Glutamatergic neuron (in vitro differentiated cells): Measurements from ENCODE around the gene REPS2. TPM values are rescaled to one million over a fixed set of nuclear protein-coding genes. Genes with fewer than 3 reads are reported as not detected.

ENCODE experiments used
- DNase-seq: peaks from one replicate; pipeline ENCODE4 v3.0.0; 2022
- H3K27ac Mint-ChIP-seq: one replicate; pipeline ENCODE4 v1.8.0; 2020; ENCODE audit warnings: mild to moderate bottlenecking, mixed read lengths, inconsistent platforms; ENCODE audit not compliant: unreplicated experiment
- H3K27me3 Mint-ChIP-seq: one replicate; pipeline ENCODE4 v1.8.0; 2020; ENCODE audit warnings: mild to moderate bottlenecking, moderate library complexity, mixed read lengths, inconsistent platforms; ENCODE audit not compliant: unreplicated experiment
- H3K36me3 Mint-ChIP-seq: one replicate; pipeline ENCODE4 v1.8.0; 2020; ENCODE audit warnings: mild to moderate bottlenecking, mixed read lengths, inconsistent platforms; ENCODE audit not compliant: unreplicated experiment
- H3K4me1 Mint-ChIP-seq: one replicate; pipeline ENCODE4 v1.8.0; 2020; ENCODE audit warnings: mild to moderate bottlenecking, low read depth, mixed read lengths, inconsistent platforms; ENCODE audit not compliant: unreplicated experiment
- H3K4me3 Mint-ChIP-seq: one replicate; pipeline ENCODE4 v1.8.0; 2020; ENCODE audit warnings: mild to moderate bottlenecking, mixed read lengths, inconsistent platforms; ENCODE audit not compliant: unreplicated experiment
- H3K9me3 Mint-ChIP-seq: one replicate; pipeline ENCODE4 v1.8.0; 2020; ENCODE audit warnings: mild to moderate bottlenecking, moderate library complexity, mixed read lengths, inconsistent platforms; ENCODE audit not compliant: unreplicated experiment
- total RNA-seq: library from RNA; stranded (reverse); fragmentation: NEBNext Ultra II Directional; extraction: Animal tissue kit (Norgen Biotek cat#: 25700); gene quantifications from one replicate; pipeline ENCODE4 v1.2.1, GENCODE V29; 2021; ENCODE audit not compliant: unreplicated experiment
- TF ChIP-seq, protein P1 (sequence below): fragments of 200-600 bp; sonication (generic); IDR thresholded peaks from one replicate; pipeline ENCODE4 v1.5.0; 2021; ENCODE audit not compliant: partially characterized antibody, unreplicated experiment

The REPS2 gene
- total RNA-seq, 1 donor from 2014 or later: 3.1 TPM

DNA sequence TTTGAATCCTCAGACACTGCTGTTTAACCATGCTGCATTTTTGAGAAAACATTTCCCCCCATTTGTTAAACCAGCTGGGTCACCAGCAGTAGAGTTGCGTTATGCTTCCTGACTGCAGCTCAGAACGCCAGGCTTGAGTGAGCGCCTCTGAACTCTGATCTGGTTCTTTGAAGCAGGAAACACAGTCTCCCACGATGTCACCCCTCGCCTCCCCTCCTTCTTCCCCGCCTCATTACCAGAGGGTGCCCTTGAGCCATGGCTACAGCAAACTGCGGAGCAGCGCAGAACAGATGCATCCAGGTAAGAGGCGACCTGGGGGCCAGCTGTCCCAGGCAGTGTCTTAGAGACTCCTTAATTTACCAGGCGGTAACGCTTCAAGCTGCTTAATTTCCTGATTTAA lies 78.4 kb downstream of the REPS2 start:
- TF ChIP-seq, protein P1, sequence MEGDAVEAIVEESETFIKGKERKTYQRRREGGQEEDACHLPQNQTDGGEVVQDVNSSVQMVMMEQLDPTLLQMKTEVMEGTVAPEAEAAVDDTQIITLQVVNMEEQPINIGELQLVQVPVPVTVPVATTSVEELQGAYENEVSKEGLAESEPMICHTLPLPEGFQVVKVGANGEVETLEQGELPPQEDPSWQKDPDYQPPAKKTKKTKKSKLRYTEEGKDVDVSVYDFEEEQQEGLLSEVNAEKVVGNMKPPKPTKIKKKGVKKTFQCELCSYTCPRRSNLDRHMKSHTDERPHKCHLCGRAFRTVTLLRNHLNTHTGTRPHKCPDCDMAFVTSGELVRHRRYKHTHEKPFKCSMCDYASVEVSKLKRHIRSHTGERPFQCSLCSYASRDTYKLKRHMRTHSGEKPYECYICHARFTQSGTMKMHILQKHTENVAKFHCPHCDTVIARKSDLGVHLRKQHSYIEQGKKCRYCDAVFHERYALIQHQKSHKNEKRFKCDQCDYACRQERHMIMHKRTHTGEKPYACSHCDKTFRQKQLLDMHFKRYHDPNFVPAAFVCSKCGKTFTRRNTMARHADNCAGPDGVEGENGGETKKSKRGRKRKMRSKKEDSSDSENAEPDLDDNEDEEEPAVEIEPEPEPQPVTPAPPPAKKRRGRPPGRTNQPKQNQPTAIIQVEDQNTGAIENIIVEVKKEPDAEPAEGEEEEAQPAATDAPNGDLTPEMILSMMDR: no peak
- no peak for DNase-seq
- H3K36me3 Mint-ChIP-seq: no peaks in the 10 kb centered on the region
- no peaks in the 10 kb centered on the region for H3K9me3 Mint-ChIP-seq
- H3K27me3 Mint-ChIP-seq: no peaks in the 10 kb centered on the region
- H3K4me3 Mint-ChIP-seq: no peak overlapping the region
- no peak overlapping the region for H3K27ac Mint-ChIP-seq
- peaks cover 6% of the 10 kb centered on the region for H3K4me1 Mint-ChIP-seq

DNA sequence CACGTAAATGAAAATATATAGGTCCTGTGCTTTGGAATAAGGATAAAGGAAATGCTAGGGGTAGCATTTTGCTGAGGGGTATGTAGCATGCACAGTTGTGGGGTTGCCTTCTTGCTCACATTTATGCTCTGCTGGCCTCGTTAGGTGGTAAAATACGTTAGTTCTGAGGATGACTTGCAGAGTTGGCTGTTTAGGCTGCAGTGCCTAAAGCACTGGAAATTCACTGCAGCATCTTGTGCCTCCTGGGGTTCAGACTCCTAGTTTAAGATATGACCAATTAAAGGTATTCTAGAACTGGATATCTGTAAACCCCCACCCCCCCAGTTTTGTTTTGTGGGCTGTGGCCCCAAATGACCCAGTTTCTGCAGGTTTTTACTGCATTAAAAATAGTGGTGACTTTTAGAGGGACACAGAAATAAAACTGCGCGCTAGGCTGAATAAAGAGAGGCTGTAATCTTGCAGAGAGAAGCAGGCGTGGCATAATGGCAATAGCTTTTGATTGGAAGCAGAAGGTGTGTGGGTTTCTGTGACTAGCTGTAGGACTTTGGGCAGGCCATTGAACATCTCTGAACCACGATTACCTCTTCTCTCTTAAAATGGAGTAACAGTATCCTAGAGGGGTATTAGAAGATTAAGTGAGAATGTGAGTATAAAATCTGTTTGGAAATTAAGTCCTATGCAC lies 79.3 kb downstream of the REPS2 start:
- no peak overlapping the region for H3K4me3 Mint-ChIP-seq
- H3K9me3 Mint-ChIP-seq: no peaks in the 10 kb centered on the region
- no peaks in the 10 kb centered on the region for H3K27me3 Mint-ChIP-seq
- TF ChIP-seq, protein P1: no peak
- H3K27ac Mint-ChIP-seq: no peak overlapping the region
- peaks cover 6% of the 10 kb centered on the region for H3K4me1 Mint-ChIP-seq
- DNase-seq: no peak
- no peaks in the 10 kb centered on the region for H3K36me3 Mint-ChIP-seq

DNA sequence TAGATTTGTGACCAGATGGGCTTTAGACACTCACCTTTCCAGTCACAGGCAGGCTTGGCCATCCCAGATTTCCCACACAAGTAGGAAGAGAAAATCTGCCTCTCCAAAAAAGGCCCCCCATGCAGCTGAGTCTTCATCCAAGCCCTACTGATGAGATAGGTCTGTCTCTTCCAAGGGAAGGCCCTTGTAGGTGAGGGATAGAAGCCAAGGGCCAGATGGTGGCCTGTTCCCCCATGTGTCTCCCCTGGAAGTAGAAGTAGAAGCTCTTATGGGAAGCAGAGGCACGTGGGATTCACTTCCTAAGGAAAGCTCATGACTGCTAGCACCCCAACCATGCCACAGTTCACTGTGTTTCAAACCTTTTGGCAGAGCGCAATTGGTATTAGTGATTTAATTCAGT lies 81.5 kb downstream of the REPS2 start:
- Mint-ChIP-seq H3K36me3 (no peaks in the 10 kb centered on the region), H3K9me3 (no peaks in the 10 kb centered on the region), H3K4me1 (peaks cover 6% of the 10 kb centered on the region), H3K4me3 (no peak overlapping the region), H3K27ac (no peak overlapping the region), H3K27me3 (no peaks in the 10 kb centered on the region)
- TF ChIP-seq, protein P1: no peak
- no peak for DNase-seq

DNA sequence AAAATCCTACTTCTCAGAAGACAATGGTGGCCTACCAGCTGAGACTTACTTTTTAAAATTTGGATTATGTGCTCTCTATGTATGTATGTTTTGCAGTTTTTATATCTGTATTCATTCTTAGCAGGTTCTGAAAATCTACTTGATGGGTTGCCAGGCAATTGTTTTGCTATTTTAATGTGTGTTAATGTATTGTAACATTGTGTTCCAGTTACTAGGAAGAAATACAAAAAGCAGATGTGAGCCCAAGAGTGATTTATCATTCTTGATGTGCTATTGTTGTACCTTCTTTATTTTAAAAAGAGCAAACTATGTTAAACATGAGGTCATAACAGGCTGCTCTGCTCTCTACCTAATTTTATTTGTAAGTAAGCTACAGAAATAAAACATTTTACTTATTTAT lies 81.9 kb downstream of the REPS2 start:
- TF ChIP-seq, protein P1: no peak
- no peaks in the 10 kb centered on the region for H3K27me3 Mint-ChIP-seq
- H3K36me3 Mint-ChIP-seq: peaks cover 4% of the 10 kb centered on the region
- H3K4me3 Mint-ChIP-seq: no peak overlapping the region
- peaks cover 9% of the 10 kb centered on the region for H3K4me1 Mint-ChIP-seq
- no peak for DNase-seq
- no peaks in the 10 kb centered on the region for H3K9me3 Mint-ChIP-seq
- no peak overlapping the region for H3K27ac Mint-ChIP-seq

DNA sequence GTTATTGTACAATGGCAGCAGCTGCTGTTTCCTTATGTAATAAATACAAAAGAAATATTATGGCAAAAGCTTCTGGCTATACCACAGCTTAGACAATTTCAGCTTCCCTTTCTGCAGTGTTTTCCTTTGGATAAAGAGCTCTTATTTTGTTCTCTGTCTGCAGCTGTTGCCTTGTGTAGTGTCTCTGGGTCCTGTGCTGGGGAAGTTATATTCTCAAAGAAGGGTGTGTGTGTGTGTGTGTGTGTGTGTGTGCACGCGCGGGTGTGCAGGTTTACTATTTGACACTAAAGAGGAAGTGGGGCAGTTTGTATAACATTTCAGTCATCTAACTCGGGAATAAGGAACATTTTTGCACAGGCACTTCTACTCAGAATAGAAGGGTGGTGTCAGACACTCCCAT lies 83.6 kb downstream of the REPS2 start:
- DNase-seq: no peak
- TF ChIP-seq, protein P1: no peak
- H3K9me3 Mint-ChIP-seq: no peaks in the 10 kb centered on the region
- H3K27me3 Mint-ChIP-seq: no peaks in the 10 kb centered on the region
- H3K4me3 Mint-ChIP-seq: no peak overlapping the region
- peaks cover 4% of the 10 kb centered on the region for H3K36me3 Mint-ChIP-seq
- H3K4me1 Mint-ChIP-seq: peaks cover 6% of the 10 kb centered on the region
- H3K27ac Mint-ChIP-seq: no peak overlapping the region
